GM12878 (cell line): ENCODE data around the gene OMG. TPM values are rescaled to one million over a fixed set of nuclear protein-coding genes. Genes with fewer than 3 reads are reported as not detected.

Source experiments
- BACH1 ChIP-seq: fragments of 450-650 bp; IDR thresholded peaks from 2 replicates; pipeline ENCODE4 v1.6.1; 2017; ENCODE audit warnings: mild to moderate bottlenecking, borderline replicate concordance
- BHLHE40 ChIP-seq, 2 experiments: fragments of 450-650 bp in 1 of 2; IDR thresholded peaks; 2 replicates each; pipeline ENCODE4 v1.6.1; 2011 to 2017; ENCODE audit warnings: low read depth in 2 of 2, borderline replicate concordance in 1 of 2, improper control_type of control experiment in 1 of 2, low read length in 1 of 2, mild to moderate bottlenecking in 1 of 2
- CEBPB ChIP-seq, 2 experiments: fragments of 150-350 bp in 1 of 2; IDR thresholded peaks; 2 replicates each; pipeline ENCODE4 v1.6.1; 2012 to 2014; ENCODE audit warnings: low read depth in 2 of 2, low read length in 2 of 2, borderline replicate concordance in 1 of 2, inconsistent platforms in 1 of 2
- CREB1 ChIP-seq: IDR thresholded peaks from 2 replicates; pipeline ENCODE4 v1.6.1; 2012; ENCODE audit warnings: low read depth, mild to moderate bottlenecking, inconsistent platforms
- E2F4 ChIP-seq: IDR thresholded peaks from 2 replicates; pipeline ENCODE4 v1.6.1; 2012; ENCODE audit warnings: low read depth, low read length, improper control_type of control experiment
- ELK1 ChIP-seq: IDR thresholded peaks from 2 replicates; pipeline ENCODE4 v1.6.1; 2012; ENCODE audit warnings: low read depth, low read length, improper control_type of control experiment
- HDGF ChIP-seq: fragments of 450-650 bp; IDR thresholded peaks from 2 replicates; pipeline ENCODE4 v1.6.1; 2016; ENCODE audit warnings: antibody characterized with exemption
- IKZF1 ChIP-seq: fragments of 450-650 bp; conservative IDR thresholded peaks from 2 replicates; pipeline ENCODE4 v1.6.1; 2017; ENCODE audit warnings: antibody characterized with exemption, mild to moderate bottlenecking
- IRF5 ChIP-seq: fragments of 450-650 bp; IDR thresholded peaks from 2 replicates; pipeline ENCODE4 v1.6.1; 2017; ENCODE audit warnings: borderline replicate concordance
- LARP7 ChIP-seq: fragments of 450-650 bp; IDR thresholded peaks from 2 replicates; pipeline ENCODE4 v1.6.1; 2017; ENCODE audit warnings: mild to moderate bottlenecking
- MYC ChIP-seq: IDR thresholded peaks from 2 replicates; pipeline ENCODE4 v1.6.1; 2011; ENCODE audit warnings: mild to moderate bottlenecking, low read length, moderate library complexity, inconsistent platforms; ENCODE audit not compliant: insufficient read depth, insufficient replicate concordance, insufficient read length, severe bottlenecking
- POLR2A ChIP-seq: IDR thresholded peaks from 2 replicates; pipeline ENCODE4 v1.6.1; 2011; ENCODE audit warnings: low read depth, mild to moderate bottlenecking, low read length
- SREBF2 ChIP-seq: IDR thresholded peaks from 2 replicates; pipeline ENCODE4 v1.6.1; 2012; ENCODE audit warnings: mild to moderate bottlenecking, low read length
- TAF1 ChIP-seq: IDR thresholded peaks from 2 replicates; pipeline ENCODE4 v1.6.1; 2011; ENCODE audit warnings: mild to moderate bottlenecking, low read depth, low read length, borderline replicate concordance
- TARDBP ChIP-seq: IDR thresholded peaks from 2 replicates; pipeline ENCODE4 v1.6.1; 2016; ENCODE audit warnings: borderline replicate concordance
- TCF3 ChIP-seq: IDR thresholded peaks from 2 replicates; pipeline ENCODE4 v1.6.1; 2012; ENCODE audit warnings: low read depth, mild to moderate bottlenecking, low read length, borderline replicate concordance; ENCODE audit not compliant: insufficient read depth
- YY1 ChIP-seq: IDR thresholded peaks from 2 replicates; pipeline ENCODE4 v1.6.1; 2011; ENCODE audit warnings: low read depth, mild to moderate bottlenecking, low read length
- ZBTB40 ChIP-seq: fragments of 450-650 bp; IDR thresholded peaks from 2 replicates; pipeline ENCODE4 v1.6.1; 2016; ENCODE audit warnings: mild to moderate bottlenecking, moderate library complexity, borderline replicate concordance
- ZNF622 ChIP-seq: fragments of 450-650 bp; IDR thresholded peaks from 2 replicates; pipeline ENCODE4 v1.6.1; 2017; ENCODE audit warnings: mild to moderate bottlenecking, inconsistent platforms
- polyA plus RNA-seq, 11 experiments: library from polyadenylated mRNA; depleted of rRNA in 4 of 11; unstranded in 6 of 11; stranded (reverse) in 5 of 11; fragments of >200 nt; fragmentation: Nextera tagmentation in 4 of 11; fragmentation: Illumina TruSeq in 1 of 11; extraction: Ambion mirVana in 4 of 11; extraction: Trizol in 1 of 11; gene quantifications; 1 replicate in 1 of 11; 2 replicates in 10 of 11; pipeline versions ENCODE4 v1.2.1 to v1.2.3, GENCODE V29; 2011 to 2016; ENCODE audit warnings: inconsistent platforms in 2 of 11, missing spikeins in 2 of 11, low read depth in 1 of 11
- total RNA-seq, 4 experiments: library from RNA; depleted of rRNA in 3 of 4; stranded (reverse); fragments of >200 nt in 3 of 4; fragmentation: Illumina TruSeq in 1 of 4; extraction: Trizol in 1 of 4; gene quantifications; 2 replicates each; pipeline versions ENCODE4 v1.2.1 to v1.2.3, GENCODE V29; 2013 to 2021

Gene OMG
- total and polyA plus RNA-seq, 10 of the 15 experiments (the other 5 are each of a cell fraction or from before 2014, with no cell fraction given): 0.09 to 0.96 (median 0.26) TPM

- no peak for TF ChIP-seq IRF5
- TF ChIP-seq ZBTB40: no peak; the same call in 1 of the 2 replicates
- TF ChIP-seq TARDBP: no peak
- no peak for TF ChIP-seq HDGF
- TF ChIP-seq LARP7: no peak
- no peak for TF ChIP-seq ELK1
- no peak for TF ChIP-seq BACH1
- TF ChIP-seq TAF1: peak; percentile 61; the same call in 1 of the 2 replicates
- no peak for TF ChIP-seq SREBF2
- TF ChIP-seq ZNF622: no peak
- no peak for TF ChIP-seq POLR2A
- TF ChIP-seq MYC: no peak
- 0 out of 2 replicates have a peak, but pooled peaks have one; percentile 11 for TF ChIP-seq IKZF1
- TF ChIP-seq E2F4: no peak
- TF ChIP-seq BHLHE40 (IDR thresholded peaks at IDR 0.05; ENCODE audit: borderline replicate concordance in 1 of 2, low read depth in 2 of 2, low read length in 1 of 2): no peak
- TF ChIP-seq CREB1: no peak
- TF ChIP-seq TCF3: no peak
- TF ChIP-seq CEBPB (IDR thresholded peaks at IDR 0.05; ENCODE audit: borderline replicate concordance in 1 of 2, low read depth in 2 of 2, low read length in 2 of 2): no peak; a peak in 1 of 4 replicates
- no peak for TF ChIP-seq YY1
Observed at GRCh38 chr17:31313982-31314781, 17.1 kb upstream of the OMG start, which contains the start of gene EVI2B (continued).
